Measurements from ENCODE around the gene MARK4. TPM values are rescaled to one million over a fixed set of nuclear protein-coding genes. Genes with fewer than 3 reads are reported as not detected.

MARK4 gene
- 10 to 100 TPM; 27.2 to 41.5 TPM for total RNA-seq
- 100 to 1,000 TPM in 1 of 2 donors, 10 to 100 TPM in 1; 83.9 to 105 TPM for polyA plus RNA-seq (ENCODE audit: insufficient read length in 2 of 2)
- long read RNA-seq, donor 1, full-length matches to known transcripts: 6 of 23 reads
- long read RNA-seq, donor 1, partial matches to known transcripts: 17 of 23 reads
- long read RNA-seq, donor 1, other reads (novel, unspliced or antisense): 0 of 23 reads
- long read RNA-seq, donor 2, full-length matches to known transcripts: 2 of 11 reads
- long read RNA-seq, donor 2, partial matches to known transcripts: 9 of 11 reads
- long read RNA-seq, donor 2, other reads (novel, unspliced or antisense): 0 of 11 reads
- long read RNA-seq, donor 3, partial matches to known transcripts: 13 of 15 reads
- long read RNA-seq, donor 3, other reads (novel, unspliced or antisense): 0 of 15 reads
- long read RNA-seq, donor 4, partial matches to known transcripts: 39 of 125 reads
- long read RNA-seq, donor 4, other reads (novel, unspliced or antisense): 84 of 125 reads

DNA sequence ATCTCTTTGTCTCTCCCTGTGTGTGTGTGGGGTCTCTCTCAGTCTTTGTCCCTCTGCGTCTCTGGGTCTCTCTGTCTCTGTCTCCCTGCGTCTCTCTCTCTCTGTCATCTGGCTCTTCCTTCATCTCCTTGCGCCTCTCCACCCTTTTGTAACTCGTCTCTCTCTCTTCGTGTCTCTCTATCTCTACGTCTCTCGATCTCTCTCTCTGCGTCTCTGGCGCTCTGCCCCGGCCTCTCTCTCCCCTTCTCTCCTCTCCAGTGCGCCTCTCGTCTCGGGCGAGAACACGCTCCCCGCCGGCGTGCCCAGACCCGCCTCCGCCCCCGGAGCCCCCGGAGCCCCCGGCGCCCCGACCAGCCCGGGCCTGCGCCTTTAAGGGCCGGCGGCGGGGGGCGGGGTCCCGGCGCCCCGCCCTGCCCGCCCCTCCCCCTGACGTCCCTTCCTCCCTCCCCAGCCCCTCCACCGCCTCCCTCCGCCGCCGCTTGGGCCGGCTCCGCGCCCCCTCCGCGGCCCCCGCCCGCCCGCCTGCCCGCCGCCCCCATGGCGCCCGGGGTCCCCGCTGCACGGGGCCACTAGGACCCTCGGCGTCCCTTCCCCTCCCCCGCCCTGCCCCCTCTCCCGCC is at the start of gene MARK4:
Gene MARK4 (plus strand): TSS at position 440 of the 620 bp plus-strand sequence. CDS start 318 bp downstream, outside the sequence.
- Histone ChIP-seq H3K9me3 (ENCODE audit: control insufficient read depth, insufficient read depth, low read length) (no peaks in the 10 kb centered on the region), H3K36me3 (ENCODE audit: control insufficient read depth, insufficient read depth, low read length) (peaks cover 15% of the 10 kb centered on the region), H3K4me3 (ENCODE audit: low read depth, low read length) (peak within 1 kb of the TSS; percentile 77), H3K27ac (ENCODE audit: low read depth, low read length) (peak within 1 kb of the TSS; percentile 61), H3K27me3 (ENCODE audit: control insufficient read depth, insufficient read depth, low read length) (no peaks in the 10 kb centered on the region), H3K4me1 (ENCODE audit: control insufficient read depth, insufficient read depth, low read length) (peaks cover 37% of the 10 kb centered on the region)
- peak in 4 of 6 donors; percentile 38 to 90 (median 71) for DNase-seq (ENCODE audit: low read depth in 4 of 6, low spot score in 6 of 6)
- 0% methylated on average over 14 of the region's 58 CpGs for WGBS (ENCODE audit: insufficient coverage)

DNA sequence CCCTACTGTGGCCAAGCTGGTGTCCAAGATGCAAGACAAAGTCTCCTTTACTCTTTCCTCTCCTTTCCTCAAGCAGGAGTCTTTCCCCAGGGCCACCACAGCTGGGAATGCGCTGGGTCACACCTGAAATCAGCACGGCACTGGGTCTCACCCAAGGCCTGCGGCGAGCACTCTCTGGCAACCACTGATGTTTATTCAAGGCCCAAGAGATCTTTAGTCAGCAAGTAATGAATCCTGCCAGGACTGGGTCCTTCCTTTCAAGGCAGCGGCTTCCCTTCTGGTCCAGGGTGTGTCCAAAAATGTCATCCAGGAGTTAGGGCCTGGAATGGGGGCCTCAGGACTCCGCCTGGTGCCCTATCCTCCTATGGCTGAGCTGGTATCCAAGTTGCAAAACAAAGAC is 48.4 kb upstream of the MARK4 start:
- 86% methylated on average over 6 of the region's 6 CpGs for WGBS (ENCODE audit: insufficient coverage)
- Histone ChIP-seq H3K27ac (ENCODE audit: low read depth, low read length) (no peak overlapping the region), H3K27me3 (ENCODE audit: control insufficient read depth, insufficient read depth, low read length) (no peaks in the 10 kb centered on the region), H3K4me3 (ENCODE audit: low read depth, low read length) (no peak overlapping the region), H3K4me1 (ENCODE audit: control insufficient read depth, insufficient read depth, low read length) (no peaks in the 10 kb centered on the region), H3K9me3 (ENCODE audit: control insufficient read depth, insufficient read depth, low read length) (no peaks in the 10 kb centered on the region), H3K36me3 (ENCODE audit: control insufficient read depth, insufficient read depth, low read length) (no peaks in the 10 kb centered on the region)
- DNase-seq (ENCODE audit: low read depth in 4 of 6, low spot score in 6 of 6): no peak

DNA sequence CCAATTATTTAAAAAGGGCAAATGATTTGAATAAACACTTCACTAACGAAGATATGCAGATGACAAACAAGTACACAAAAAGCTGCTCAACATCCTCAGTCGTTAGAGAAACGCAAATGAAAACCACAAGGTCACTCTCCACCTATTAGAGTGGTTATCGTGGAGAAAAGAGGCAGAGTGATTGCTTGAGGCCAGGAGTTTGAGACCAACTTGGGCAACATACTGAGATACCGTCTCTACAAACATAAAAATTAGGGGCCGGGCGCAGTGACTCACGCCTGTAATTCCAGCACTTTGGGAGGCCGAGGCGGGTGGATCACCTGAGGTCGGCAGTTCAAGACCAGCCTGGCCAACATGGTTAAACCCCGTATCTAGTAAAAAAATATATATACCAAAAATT is 45.3 kb upstream of the MARK4 start:
- H3K4me1 ChIP-seq (ENCODE audit: control insufficient read depth, insufficient read depth, low read length): no peaks in the 10 kb centered on the region
- no peak for DNase-seq (ENCODE audit: low read depth in 4 of 6, low spot score in 6 of 6)
- no peaks in the 10 kb centered on the region for H3K9me3 ChIP-seq (ENCODE audit: control insufficient read depth, insufficient read depth, low read length)
- H3K27ac ChIP-seq (ENCODE audit: low read depth, low read length): no peak overlapping the region
- H3K36me3 ChIP-seq (ENCODE audit: control insufficient read depth, insufficient read depth, low read length): no peaks in the 10 kb centered on the region
- H3K27me3 ChIP-seq (ENCODE audit: control insufficient read depth, insufficient read depth, low read length): no peaks in the 10 kb centered on the region
- no peak overlapping the region for H3K4me3 ChIP-seq (ENCODE audit: low read depth, low read length)
- WGBS (ENCODE audit: insufficient coverage): 90% methylated on average over 4 of the region's 12 CpGs

DNA sequence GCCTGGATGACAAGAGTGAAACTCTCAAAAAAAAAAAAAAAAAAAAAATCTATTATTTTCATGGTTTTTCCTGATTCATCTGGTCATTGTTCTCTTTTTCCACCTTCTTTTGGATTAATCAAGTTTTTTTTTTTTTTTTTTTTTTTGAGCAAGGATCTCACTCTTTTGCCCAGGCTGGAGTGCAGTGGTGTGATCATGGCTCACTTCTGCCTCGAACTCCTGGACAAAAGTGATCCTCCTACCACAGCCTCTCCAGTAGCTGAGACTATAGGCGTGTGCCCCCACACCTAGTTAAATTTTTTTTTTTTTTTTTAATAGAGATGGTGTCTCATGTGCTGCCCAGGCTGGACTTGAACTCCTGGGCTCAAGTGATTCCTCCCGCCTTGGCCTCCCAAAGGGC is 44.7 kb upstream of the MARK4 start:
- H3K4me1 ChIP-seq (ENCODE audit: control insufficient read depth, insufficient read depth, low read length): no peaks in the 10 kb centered on the region
- no peak for DNase-seq (ENCODE audit: low read depth in 4 of 6, low spot score in 6 of 6)
- no peaks in the 10 kb centered on the region for H3K27me3 ChIP-seq (ENCODE audit: control insufficient read depth, insufficient read depth, low read length)
- no peaks in the 10 kb centered on the region for H3K36me3 ChIP-seq (ENCODE audit: control insufficient read depth, insufficient read depth, low read length)
- H3K4me3 ChIP-seq (ENCODE audit: low read depth, low read length): no peak overlapping the region
- no CpG with 5 or more reads among the region's 3 CpGs for WGBS (ENCODE audit: insufficient coverage)
- no peaks in the 10 kb centered on the region for H3K9me3 ChIP-seq (ENCODE audit: control insufficient read depth, insufficient read depth, low read length)
- H3K27ac ChIP-seq (ENCODE audit: low read depth, low read length): no peak overlapping the region

DNA sequence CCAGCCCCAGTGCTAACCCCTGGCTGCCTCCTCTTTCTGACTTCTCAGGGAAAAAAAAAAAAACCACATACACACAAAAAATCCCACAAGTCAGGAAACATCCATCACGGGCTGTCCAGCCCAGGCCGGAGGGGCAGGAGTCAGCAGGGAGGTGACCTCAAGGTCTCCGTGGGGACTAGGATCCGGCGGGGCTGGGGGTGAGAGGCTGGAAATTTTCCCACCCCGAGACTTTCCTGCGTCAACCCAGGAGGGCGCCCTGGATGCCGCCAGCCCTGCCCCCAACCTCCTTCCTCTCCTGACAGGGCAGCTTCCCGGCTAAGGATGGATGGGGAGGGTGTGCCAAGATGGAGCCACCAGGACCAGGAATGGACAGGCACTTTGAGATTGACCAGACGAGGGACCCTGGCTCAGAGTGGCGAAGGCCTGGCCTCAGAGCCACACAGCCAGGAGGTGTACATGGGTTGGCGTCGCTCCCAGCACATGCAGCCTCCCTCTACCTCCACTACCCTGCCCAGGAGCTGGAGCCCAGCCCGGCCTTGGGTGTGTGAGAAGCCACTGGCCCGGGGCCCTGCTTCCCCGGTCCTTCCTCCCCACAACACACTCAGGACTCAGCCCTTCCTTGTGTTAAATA is 39.2 kb upstream of the MARK4 start:
- H3K9me3 ChIP-seq (ENCODE audit: control insufficient read depth, insufficient read depth, low read length): no peaks in the 10 kb centered on the region
- peaks cover 8% of the 10 kb centered on the region for H3K4me1 ChIP-seq (ENCODE audit: control insufficient read depth, insufficient read depth, low read length)
- peaks cover 28% of the 10 kb centered on the region for H3K27me3 ChIP-seq (ENCODE audit: control insufficient read depth, insufficient read depth, low read length)
- H3K36me3 ChIP-seq (ENCODE audit: control insufficient read depth, insufficient read depth, low read length): no peaks in the 10 kb centered on the region
- 39% methylated on average over 3 of the region's 17 CpGs for WGBS (ENCODE audit: insufficient coverage)
- DNase-seq (ENCODE audit: low read depth in 4 of 6, low spot score in 6 of 6): peak in 1 of 6 donors; percentile 14
- H3K4me3 ChIP-seq (ENCODE audit: low read depth, low read length): no peak overlapping the region
- no peak overlapping the region for H3K27ac ChIP-seq (ENCODE audit: low read depth, low read length)

DNA sequence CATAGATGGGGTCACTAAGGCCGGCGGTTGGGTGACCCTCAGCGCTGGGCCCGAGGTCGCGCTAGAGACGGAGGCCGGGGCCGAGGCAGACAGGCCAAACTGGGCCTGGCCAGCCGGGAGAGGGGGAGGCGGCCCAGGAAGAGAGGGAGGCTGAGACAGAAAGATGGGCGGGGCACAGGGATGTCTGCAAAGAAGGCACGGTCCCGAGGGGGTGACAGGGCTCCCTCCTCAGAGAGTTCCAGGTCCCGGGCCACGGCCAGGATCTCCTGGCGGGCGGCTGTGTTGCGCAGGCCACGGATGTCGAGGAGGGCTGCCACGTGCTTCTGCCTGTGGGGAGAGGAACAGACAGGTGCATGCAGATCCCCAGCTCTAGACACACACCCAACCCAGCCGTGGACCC is 38.0 kb upstream of the MARK4 start:
- H3K4me1 ChIP-seq (ENCODE audit: control insufficient read depth, insufficient read depth, low read length): peaks cover 15% of the 10 kb centered on the region
- no peaks in the 10 kb centered on the region for H3K9me3 ChIP-seq (ENCODE audit: control insufficient read depth, insufficient read depth, low read length)
- no peaks in the 10 kb centered on the region for H3K36me3 ChIP-seq (ENCODE audit: control insufficient read depth, insufficient read depth, low read length)
- no peak overlapping the region for H3K27ac ChIP-seq (ENCODE audit: low read depth, low read length)
- WGBS (ENCODE audit: insufficient coverage): 68% methylated on average over 19 of the region's 23 CpGs
- no peak for DNase-seq (ENCODE audit: low read depth in 4 of 6, low spot score in 6 of 6)
- H3K27me3 ChIP-seq (ENCODE audit: control insufficient read depth, insufficient read depth, low read length): peaks cover 39% of the 10 kb centered on the region
- no peak overlapping the region for H3K4me3 ChIP-seq (ENCODE audit: low read depth, low read length)

DNA sequence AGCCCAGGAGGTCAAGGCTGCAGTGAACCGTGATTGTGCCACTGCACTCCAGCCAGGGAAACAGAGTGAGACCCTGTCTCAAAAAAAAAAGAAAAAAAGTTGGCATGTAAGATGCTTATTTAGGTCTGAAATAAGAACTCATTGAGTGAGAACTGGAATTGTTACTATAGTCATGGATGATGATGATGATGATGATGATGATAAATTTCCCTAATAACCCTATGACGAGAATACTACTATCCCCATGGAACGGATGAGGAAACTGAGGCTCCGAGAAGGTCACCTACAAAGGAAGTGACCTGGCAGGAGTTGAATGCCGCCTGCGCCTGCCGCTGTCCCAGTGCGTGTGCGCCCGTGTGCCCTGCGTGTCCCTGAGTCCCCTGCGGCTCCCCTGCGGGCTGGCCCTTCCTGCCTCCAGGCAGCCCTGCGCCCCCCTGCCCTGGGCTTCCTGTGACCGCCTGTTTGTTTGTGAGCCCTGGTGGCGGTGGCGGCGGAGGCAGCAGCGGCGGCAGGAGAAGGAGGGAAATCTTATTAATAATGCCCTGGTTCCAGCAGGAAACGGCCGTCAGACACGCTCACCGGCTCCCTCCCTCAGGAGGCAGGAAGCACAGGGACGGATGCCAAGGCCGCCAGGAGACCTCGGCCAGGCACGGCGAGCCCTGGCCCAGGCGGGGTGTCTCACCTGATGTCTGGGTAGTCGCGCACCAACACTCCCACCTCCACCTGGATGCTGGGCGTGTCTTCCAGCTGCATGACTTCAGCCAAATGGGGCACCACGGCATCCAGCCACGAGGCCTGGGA is 35.5 kb upstream of the MARK4 start:
- Histone ChIP-seq H3K27me3 (ENCODE audit: control insufficient read depth, insufficient read depth, low read length) (peaks cover 44% of the 10 kb centered on the region), H3K27ac (ENCODE audit: low read depth, low read length) (no peak overlapping the region), H3K4me1 (ENCODE audit: control insufficient read depth, insufficient read depth, low read length) (peaks cover 15% of the 10 kb centered on the region), H3K36me3 (ENCODE audit: control insufficient read depth, insufficient read depth, low read length) (no peaks in the 10 kb centered on the region), H3K4me3 (ENCODE audit: low read depth, low read length) (no peak overlapping the region), H3K9me3 (ENCODE audit: control insufficient read depth, insufficient read depth, low read length) (no peaks in the 10 kb centered on the region)
- no peak for DNase-seq (ENCODE audit: low read depth in 4 of 6, low spot score in 6 of 6)
- 12% methylated on average over 34 of the region's 35 CpGs for WGBS (ENCODE audit: insufficient coverage)

DNA sequence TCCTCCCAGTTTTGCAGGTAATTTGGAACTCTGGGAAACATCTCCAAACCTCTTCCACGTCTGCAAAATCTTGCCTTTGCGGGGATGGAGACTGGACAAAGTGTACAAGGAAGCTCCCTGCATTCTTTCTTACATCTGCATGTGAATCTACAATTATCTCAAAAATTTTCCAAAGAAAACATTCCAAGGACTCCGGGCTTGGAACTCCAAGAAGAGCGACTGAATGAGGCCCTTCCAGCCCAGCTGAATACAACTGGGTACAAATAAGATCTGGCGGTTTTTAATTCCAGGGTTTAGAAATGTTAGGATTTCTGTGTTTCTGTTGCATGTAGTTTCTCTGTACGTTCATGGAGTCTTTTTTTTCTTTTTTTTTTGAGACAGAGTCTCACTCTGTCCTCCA is 34.4 kb upstream of the MARK4 start:
- 83% methylated on average over 2 of the region's 6 CpGs for WGBS (ENCODE audit: insufficient coverage)
- H3K4me3 ChIP-seq (ENCODE audit: low read depth, low read length): no peak overlapping the region

More for the DNA sequence above, 34.4 kb upstream of the MARK4 start:
- no peaks in the 10 kb centered on the region for H3K9me3 ChIP-seq (ENCODE audit: control insufficient read depth, insufficient read depth, low read length)
- H3K27me3 ChIP-seq (ENCODE audit: control insufficient read depth, insufficient read depth, low read length): peaks cover 48% of the 10 kb centered on the region
- DNase-seq (ENCODE audit: low read depth in 4 of 6, low spot score in 6 of 6): peak in 1 of 6 donors; percentile 11
- H3K4me1 ChIP-seq (ENCODE audit: control insufficient read depth, insufficient read depth, low read length): peaks cover 15% of the 10 kb centered on the region
- H3K27ac ChIP-seq (ENCODE audit: low read depth, low read length): no peak overlapping the region
- H3K36me3 ChIP-seq (ENCODE audit: control insufficient read depth, insufficient read depth, low read length): no peaks in the 10 kb centered on the region

Measured in spinal cord (tissue), 10 donors.